SJCRH30 (cell line): ENCODE measurements around the gene SERINC4. TPM values are rescaled to one million over a fixed set of nuclear protein-coding genes. Genes with fewer than 3 reads are reported as not detected.
"Not testable (repeated sequence)": the region's sequence is repeated elsewhere in the genome, so short reads cannot be mapped to it uniquely, and the experiment has no call there.

Source experiments
- DNase-seq, 2 experiments: peaks; one replicate each; pipeline ENCODE4 v3.0.0-alpha.2; 2015 to 2020
- H3K27ac ChIP-seq: fragments of 250-450 bp; sonication (Bioruptor Pico); 2 replicates; pipeline ENCODE4 v1.5.1; 2020; ENCODE audit warnings: mild to moderate bottlenecking, moderate library complexity
- H3K27me3 ChIP-seq: fragments of 250-450 bp; sonication (Bioruptor Pico); 2 replicates; pipeline ENCODE4 v1.5.1; 2020; ENCODE audit warnings: mild to moderate bottlenecking, moderate library complexity
- H3K36me3 ChIP-seq: fragments of 250-450 bp; sonication (Bioruptor Pico); 2 replicates; pipeline ENCODE4 v1.5.1; 2020; ENCODE audit warnings: mild to moderate bottlenecking, moderate library complexity
- H3K4me1 ChIP-seq: fragments of 250-450 bp; sonication (Bioruptor Pico); 2 replicates; pipeline ENCODE4 v1.5.1; 2020; ENCODE audit warnings: mild to moderate bottlenecking, moderate library complexity
- H3K4me3 ChIP-seq: fragments of 250-450 bp; sonication (Bioruptor Pico); 2 replicates; pipeline ENCODE4 v1.5.1; 2020; ENCODE audit warnings: mild to moderate bottlenecking, moderate library complexity
- H3K9me3 ChIP-seq: fragments of 250-450 bp; sonication (Bioruptor Pico); replicated peaks from 2 replicates; pipeline ENCODE4 v1.5.1; 2020; ENCODE audit warnings: mild to moderate bottlenecking, moderate library complexity
- total RNA-seq: library from RNA; depleted of rRNA; stranded (reverse); fragments of >200 nt; shearing (Covaris generic); gene quantifications from 2 replicates; pipeline ENCODE4 v1.2.3, GENCODE V29; 2014; rRNA removed

The SERINC4 gene
- total RNA-seq, 1 experiment from 2014 or later = not detected

GRCh38 chr15:43748376-43748775 lies 51.6 kb downstream of the SERINC4 start:
- DNase-seq = no peak
- H3K36me3 ChIP-seq = peaks cover 19% of the 10 kb centered on the region
- no peaks in the 10 kb centered on the region for H3K9me3 ChIP-seq
- H3K4me3 ChIP-seq = no peak overlapping the region
- H3K27me3 ChIP-seq = no peaks in the 10 kb centered on the region
- H3K4me1 ChIP-seq = no peaks in the 10 kb centered on the region
- H3K27ac ChIP-seq = no peak overlapping the region

- DNase-seq = peak; percentile 15 to 46
- H3K4me1 ChIP-seq = not testable (repeated sequence)
Measured at GRCh38 chr15:43746903-43747309, 53.1 kb downstream of the SERINC4 start.

GRCh38 chr15:43746245-43746902 lies 53.6 kb downstream of the SERINC4 start, which contains the start of gene PDIA3:
PDIA3 (plus strand) TSS chr15:43746438; CDS start chr15:43746540, 102 bp downstream.
- not testable (repeated sequence) for H3K9me3 ChIP-seq, H3K27me3 ChIP-seq, H3K36me3 ChIP-seq, H3K4me1 ChIP-seq
- H3K4me3 ChIP-seq = peak within 1 kb of the TSS; percentile 80
- H3K27ac ChIP-seq = peak within 1 kb of the TSS; percentile 70
- peak; percentile 91 to 92 for DNase-seq

More at GRCh38 chr15:43746903-43747309, 53.1 kb downstream of the SERINC4 start:
- Histone ChIP-seq H3K27ac (peak overlapping the region; percentile 70), H3K4me3 (peak overlapping the region; percentile 80)
- not testable (repeated sequence) for H3K27me3 ChIP-seq, H3K9me3 ChIP-seq, H3K36me3 ChIP-seq

Other genes starting within 250 kb of the SERINC4 start
- gene PPIP5K1, start 210.0 kb downstream of the SERINC4 start, total RNA-seq = 14.3 and 15.6 TPM in 2 replicates
- 0.43 TPM in 1 of 2 replicates, not detected in the other for gene CKMT1B, start 206.2 kb downstream of the SERINC4 start, total RNA-seq
- 0.13 and 0.42 TPM in 2 replicates for gene STRC, start 181.4 kb downstream of the SERINC4 start, total RNA-seq
- gene CATSPER2, start 151.4 kb downstream of the SERINC4 start, total RNA-seq = 1.3 and 1.4 TPM in 2 replicates
- gene CKMT1A, start 106.4 kb downstream of the SERINC4 start, total RNA-seq = 0.20 TPM in 1 of 2 replicates, not detected in the other
- gene PDIA3, start 53.8 kb downstream of the SERINC4 start, total RNA-seq = 204 and 229 TPM in 2 replicates
- gene ELL3, start 23.3 kb downstream of the SERINC4 start, total RNA-seq = not detected in 2 replicates
- gene SERF2, start 7.9 kb downstream of the SERINC4 start, total RNA-seq = 471 and 504 TPM in 2 replicates
- 9.4 and 10.5 TPM in 2 replicates for gene HYPK, start 379 bp upstream of the SERINC4 start, total RNA-seq
- gene MFAP1, start 24.5 kb upstream of the SERINC4 start, total RNA-seq = 44.2 and 48.4 TPM in 2 replicates
- gene WDR76, start 26.8 kb upstream of the SERINC4 start, total RNA-seq = 59.6 and 71.8 TPM in 2 replicates